ENCODE data around the gene EXOG. TPM values are rescaled to one million over a fixed set of nuclear protein-coding genes. Genes with fewer than 3 reads are reported as not detected.

The EXOG gene
- total RNA-seq, 6 donors from 2014 or later = 10.0 to 34.6 (median 13.2) TPM

DNA sequence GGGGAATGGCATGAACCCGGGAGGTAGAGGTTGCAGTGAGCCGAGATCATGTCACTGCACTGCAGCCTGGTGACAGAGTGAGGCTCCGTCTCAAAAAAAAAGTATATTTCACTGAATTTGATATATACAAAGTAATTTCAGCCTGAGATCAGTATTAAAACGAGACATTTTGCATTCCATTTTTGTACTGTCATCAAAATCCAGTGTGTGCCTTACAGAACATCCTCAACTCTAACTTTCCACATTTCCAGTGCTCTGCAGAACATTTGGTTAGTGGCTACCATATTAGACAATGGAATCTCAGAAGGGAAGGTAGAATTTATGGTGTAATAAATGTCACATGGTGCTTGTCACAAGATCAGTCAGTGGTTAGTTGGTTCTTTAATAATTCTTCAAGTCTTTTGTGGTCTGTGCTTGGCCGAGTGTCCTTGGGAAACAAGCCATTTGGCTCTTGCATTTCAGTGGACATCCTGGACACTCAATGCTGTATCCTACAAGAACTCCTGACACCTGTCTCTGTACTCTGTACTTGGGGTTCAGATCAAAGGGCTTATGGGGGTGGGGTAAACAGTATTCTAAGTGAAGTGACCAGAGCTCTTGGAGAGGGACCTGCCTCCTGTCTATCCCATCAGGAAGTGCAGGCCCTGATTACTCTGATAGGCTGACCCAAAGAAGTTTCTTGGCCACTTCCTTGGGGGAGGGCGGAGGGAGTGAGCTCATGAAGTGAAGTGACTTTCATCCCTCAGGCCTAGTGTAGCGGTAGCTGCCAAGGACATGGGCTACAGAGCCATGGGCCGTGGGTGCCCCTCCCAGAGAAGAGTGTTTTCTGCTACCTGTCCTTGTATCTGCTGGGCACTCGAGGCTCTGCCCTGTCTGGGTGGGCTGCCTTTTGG, 38.8 kb upstream of the EXOG start:
- Histone ChIP-seq H3K27me3 (no peaks in the 10 kb centered on the region), H3K36me3 (no peaks in the 10 kb centered on the region), H3K27ac (peak overlapping the region in 1 of 4 donors; percentile 30), H3K4me3 (no peak overlapping the region), H3K9me3 (no peaks in the 10 kb centered on the region), H3K4me1 (peaks cover 41 to 68% (median 54%) of the 10 kb centered on the region in 4 donors)
- WGBS, 2 donors = 74 to 82% methylated on average over 9 of the region's 9 CpGs
- ATAC-seq (ENCODE audit: low FRiP score in 2 of 2) = peak in 1 of 2 donors; percentile 6
- TF ChIP-seq CTCF (IDR thresholded peaks at IDR 0.05) = peak in 1 of 6 experiments; percentile 14
- TF ChIP-seq POLR2A (IDR thresholded peaks at IDR 0.05) = no peak
- TF ChIP-seq EP300 (IDR thresholded peaks at IDR 0.05) = no peak
- no peak for TF ChIP-seq POLR2AphosphoS5 (IDR thresholded peaks at IDR 0.05)
- peak in 1 of 2 donors; percentile 49 for DNase-seq

DNA sequence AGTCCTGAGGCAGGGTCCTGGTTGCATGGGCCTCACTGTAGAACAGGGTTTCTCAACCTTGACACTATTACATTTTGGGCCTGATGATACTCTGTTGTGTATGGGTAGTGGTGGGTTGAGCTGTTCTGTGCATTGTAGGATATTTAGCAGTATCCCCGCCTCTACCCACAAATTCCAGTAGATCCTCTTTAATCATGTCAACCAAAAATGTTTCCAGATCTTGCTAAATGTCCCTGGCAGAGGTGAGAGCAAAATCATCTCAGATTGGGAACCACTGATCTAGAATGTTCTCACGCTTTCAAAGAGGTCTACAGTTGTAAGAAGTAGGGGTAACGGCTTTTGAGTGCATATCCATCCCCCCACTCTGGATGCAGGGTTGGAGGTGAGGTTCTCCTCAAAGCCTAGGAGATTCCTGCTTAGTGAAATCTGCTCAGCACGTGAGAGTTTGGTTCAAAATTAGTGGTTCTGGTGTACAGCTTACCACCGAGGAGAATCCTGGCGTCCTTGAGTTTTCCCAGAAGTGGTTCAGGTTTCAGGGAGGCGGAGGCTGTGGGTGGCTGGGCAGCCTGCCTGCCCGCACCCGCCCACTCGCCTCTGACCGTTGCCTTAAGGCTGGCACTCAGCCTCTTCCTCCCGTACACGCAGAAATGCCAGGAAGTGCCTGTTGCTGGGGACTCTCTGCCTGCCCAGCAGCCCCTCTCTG, 37.2 kb upstream of the EXOG start:
- no peaks in the 10 kb centered on the region for H3K9me3 ChIP-seq
- peak; percentile 22 to 71 for ATAC-seq (ENCODE audit: low FRiP score in 2 of 2)
- DNase-seq = peak; percentile 80 to 87
- H3K4me3 ChIP-seq = peak overlapping the region in 3 of 4 donors; percentile 22 to 37 (median 31)
- H3K36me3 ChIP-seq = no peaks in the 10 kb centered on the region
- H3K27me3 ChIP-seq = no peaks in the 10 kb centered on the region
- TF ChIP-seq EP300 (IDR thresholded peaks at IDR 0.05) (peak in 1 of 4 donors; percentile 42), POLR2A (IDR thresholded peaks at IDR 0.05) (peak in 1 of 4 donors; percentile 38), CTCF (IDR thresholded peaks at IDR 0.05) (no peak), POLR2AphosphoS5 (IDR thresholded peaks at IDR 0.05) (peak; percentile 40 to 42)
- 44 to 92% methylated on average over 3 to 11 of the region's 13 CpGs for WGBS, 2 donors
- peaks cover 36 to 59% (median 47%) of the 10 kb centered on the region in 4 donors for H3K4me1 ChIP-seq
- peak overlapping the region; percentile 52 to 76 (median 74) for H3K27ac ChIP-seq

DNA sequence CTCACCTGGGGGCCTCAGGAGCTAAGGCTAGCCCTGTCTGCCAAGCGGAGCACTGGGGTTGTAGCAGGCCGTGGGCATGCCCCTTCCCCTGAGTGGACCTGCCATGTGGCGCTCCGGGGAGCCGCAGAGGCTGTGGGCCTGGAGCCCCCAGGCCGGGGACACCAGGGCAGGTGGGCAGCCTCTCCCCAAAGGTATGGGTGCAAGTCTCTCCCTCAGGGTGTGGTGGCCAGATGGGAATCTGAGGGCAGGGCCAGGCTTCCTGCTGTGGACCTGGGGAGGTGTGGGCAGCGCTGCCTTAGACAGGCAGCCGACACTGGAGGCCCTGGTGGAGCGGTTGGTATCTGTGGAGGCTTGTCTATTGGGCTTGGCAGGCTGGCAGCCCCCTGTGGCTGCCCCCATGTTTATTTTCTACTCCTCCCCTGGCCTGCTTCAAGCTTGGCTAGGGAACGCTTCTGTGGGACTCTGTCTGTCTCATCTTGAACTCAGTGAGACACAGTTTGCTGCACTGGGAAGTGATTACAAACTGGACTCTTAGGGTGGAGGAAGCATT, 36.6 kb upstream of the EXOG start:
- DNase-seq (peak in 1 of 2 donors; percentile 76), ATAC-seq (ENCODE audit: low FRiP score in 2 of 2) (no peak)
- no peak for TF ChIP-seq POLR2A (IDR thresholded peaks at IDR 0.05)
- TF ChIP-seq EP300 (IDR thresholded peaks at IDR 0.05) = no peak
- TF ChIP-seq CTCF (IDR thresholded peaks at IDR 0.05) = no peak
- no peak for TF ChIP-seq POLR2AphosphoS5 (IDR thresholded peaks at IDR 0.05)
- Histone ChIP-seq H3K4me1 (peaks cover 36 to 53% (median 47%) of the 10 kb centered on the region in 4 donors), H3K27me3 (no peaks in the 10 kb centered on the region), H3K4me3 (peak overlapping the region in 3 of 4 donors; percentile 22 to 37 (median 31)), H3K9me3 (no peaks in the 10 kb centered on the region), H3K36me3 (no peaks in the 10 kb centered on the region), H3K27ac (peak overlapping the region; percentile 52 to 76 (median 74))
- WGBS, 2 donors = 60 to 69% methylated on average over 2 to 10 of the region's 10 CpGs

- WGBS, 2 donors = 74 to 80% methylated on average over 12 of the region's 12 CpGs
- ATAC-seq (ENCODE audit: low FRiP score in 2 of 2) (no peak), DNase-seq (no peak)
- Histone ChIP-seq H3K4me1 (peaks cover 32 to 48% (median 39%) of the 10 kb centered on the region in 4 donors), H3K9me3 (no peaks in the 10 kb centered on the region), H3K27ac (peak overlapping the region in 1 of 4 donors; percentile 76), H3K4me3 (no peak overlapping the region), H3K27me3 (no peaks in the 10 kb centered on the region), H3K36me3 (no peaks in the 10 kb centered on the region)
- TF ChIP-seq POLR2AphosphoS5 (IDR thresholded peaks at IDR 0.05) (no peak), POLR2A (IDR thresholded peaks at IDR 0.05) (no peak), CTCF (IDR thresholded peaks at IDR 0.05) (no peak), EP300 (IDR thresholded peaks at IDR 0.05) (no peak)
These were observed 35.5 kb upstream of the EXOG start for GRCh38 chr3:38460377-38461270.

All from upper lobe of left lung (tissue), 6 donors.